COLO668 (cell line): ENCODE data around the gene GFOD1.
A peak's percentile ranks its signal among the peaks of the same experiment; 100 is the strongest.
"Not testable (repeated sequence)": the region's sequence is repeated elsewhere in the genome, so short reads cannot be mapped to it uniquely, and the experiment has no call there.

Experiments used
- DNase-seq: peaks from one replicate; lab custom pipeline; 2025; ENCODE audit not compliant: unreplicated experiment; lab: John Stamatoyannopoulos, UW

GFOD1 gene

GRCh38 chr6:13407709-13408695 is 79.4 kb downstream of the GFOD1 start:
- no peak for DNase-seq

GRCh38 chr6:13407368-13407708 is 80.1 kb downstream of the GFOD1 start:
- no peak for DNase-seq

- DNase-seq: no peak
Measured at GRCh38 chr6:13406781-13407180, 80.6 kb downstream of the GFOD1 start.

- DNase-seq: no peak
Measured at GRCh38 chr6:13405961-13406477, 81.4 kb downstream of the GFOD1 start.

- no peak for DNase-seq
Measured at GRCh38 chr6:13404892-13405254, 82.5 kb downstream of the GFOD1 start.

GRCh38 chr6:13404228-13404891 is 83.0 kb downstream of the GFOD1 start:
- DNase-seq: no peak

GRCh38 chr6:13402711-13403110 is 84.7 kb downstream of the GFOD1 start:
- no peak for DNase-seq

- no peak for DNase-seq
Measured at GRCh38 chr6:13400772-13401171, 86.6 kb downstream of the GFOD1 start.

- no peak for DNase-seq
Measured at GRCh38 chr6:13398421-13398994, 88.9 kb downstream of the GFOD1 start.

GRCh38 chr6:13398069-13398381 is 89.4 kb downstream of the GFOD1 start:
- DNase-seq: no peak

GRCh38 chr6:13397359-13398068 is 89.9 kb downstream of the GFOD1 start:
- DNase-seq: peak; percentile 3

GRCh38 chr6:13396241-13396792 is 91.1 kb downstream of the GFOD1 start:
- DNase-seq: no peak

- no peak for DNase-seq
Measured at GRCh38 chr6:13395272-13396237, 91.8 kb downstream of the GFOD1 start.

- no peak for DNase-seq
Measured at GRCh38 chr6:13392462-13392861, 94.9 kb downstream of the GFOD1 start.

- no peak for DNase-seq
Measured at GRCh38 chr6:13391537-13391936, 95.9 kb downstream of the GFOD1 start.

GRCh38 chr6:13390658-13391057 is 96.7 kb downstream of the GFOD1 start:
- no peak for DNase-seq

- not testable (repeated sequence) for DNase-seq
Measured at GRCh38 chr6:13389237-13389636, 98.2 kb downstream of the GFOD1 start.

- DNase-seq: not testable (repeated sequence)
Measured at GRCh38 chr6:13388769-13389168, 98.6 kb downstream of the GFOD1 start.

GRCh38 chr6:13384966-13385365 is 102.4 kb downstream of the GFOD1 start:
- peak; percentile 17 for DNase-seq

- DNase-seq: no peak
Measured at GRCh38 chr6:13384506-13384905, 102.9 kb downstream of the GFOD1 start.
